Ishikawa (cell line): Measurements from ENCODE around the gene ATP1A1.

Experiments used
- CEBPB ChIP-seq: IDR thresholded peaks from 2 replicates; pipeline ENCODE4 v1.6.1; 2012
- CREB1 ChIP-seq: IDR thresholded peaks from 2 replicates; pipeline ENCODE4 v1.6.1; 2012; ENCODE audit warnings: low read depth
- EGR1 ChIP-seq: IDR thresholded peaks from 2 replicates; pipeline ENCODE4 v1.6.1; 2012
- EP300 ChIP-seq: IDR thresholded peaks from 2 replicates; pipeline ENCODE4 v1.6.1; 2012; ENCODE audit warnings: borderline replicate concordance
- FOXM1 ChIP-seq: IDR thresholded peaks from 2 replicates; pipeline ENCODE4 v1.6.1; 2012; ENCODE audit warnings: low read depth, borderline replicate concordance
- MAX ChIP-seq: IDR thresholded peaks from 2 replicates; pipeline ENCODE4 v1.6.1; 2012
- NFIC ChIP-seq: IDR thresholded peaks from 2 replicates; pipeline ENCODE4 v1.6.1; 2012
- RAD21 ChIP-seq: IDR thresholded peaks from 2 replicates; pipeline ENCODE4 v1.6.1; 2012; ENCODE audit warnings: low read depth
- REST ChIP-seq: IDR thresholded peaks from 2 replicates; pipeline ENCODE4 v1.6.1; 2012; ENCODE audit warnings: low read depth, mild to moderate bottlenecking
- TAF1 ChIP-seq: IDR thresholded peaks from 2 replicates; pipeline ENCODE4 v1.6.1; 2012; ENCODE audit warnings: low read depth, mild to moderate bottlenecking
- TCF12 ChIP-seq: IDR thresholded peaks from 2 replicates; pipeline ENCODE4 v1.6.1; 2012; ENCODE audit warnings: low read depth
- TEAD4 ChIP-seq: IDR thresholded peaks from 2 replicates; pipeline ENCODE4 v1.6.1; 2012
- USF1 ChIP-seq: IDR thresholded peaks from 2 replicates; pipeline ENCODE4 v1.6.1; 2012
- YY1 ChIP-seq: IDR thresholded peaks from 2 replicates; pipeline ENCODE4 v1.6.1; 2012; ENCODE audit warnings: low read depth
- ZBTB7A ChIP-seq: IDR thresholded peaks from 2 replicates; pipeline ENCODE4 v1.6.1; 2012; ENCODE audit warnings: low read depth

Gene ATP1A1

GRCh38 chr1:116402333-116402732 lies 29.3 kb downstream of the ATP1A1 start:
- TF ChIP-seq TAF1, result no peak
- no peak for TF ChIP-seq CEBPB
- TF ChIP-seq YY1, result no peak
- no peak for TF ChIP-seq CREB1
- TF ChIP-seq MAX, result no peak
- TF ChIP-seq NFIC, result no peak
- TF ChIP-seq RAD21, result no peak
- TF ChIP-seq TCF12, result no peak
- no peak for TF ChIP-seq ZBTB7A

- TF ChIP-seq EGR1 (no peak), YY1 (no peak), TAF1 (no peak), FOXM1 (no peak), NFIC (no peak), EP300 (no peak), CREB1 (no peak), ZBTB7A (no peak), USF1 (no peak), TEAD4 (no peak), RAD21 (no peak), MAX (no peak), REST (no peak), CEBPB (no peak), TCF12 (no peak)
These were observed 30.6 kb downstream of the ATP1A1 start for GRCh38 chr1:116403496-116404136.

- TF ChIP-seq EGR1, result no peak
These were observed 31.7 kb downstream of the ATP1A1 start for GRCh38 chr1:116404699-116405098.

- TF ChIP-seq EP300, result no peak
- TF ChIP-seq RAD21, result no peak
- no peak for TF ChIP-seq EGR1
- TF ChIP-seq TEAD4, result no peak
- no peak for TF ChIP-seq ZBTB7A
- TF ChIP-seq TCF12, result no peak
- TF ChIP-seq NFIC, result no peak
- TF ChIP-seq REST, result no peak
- no peak for TF ChIP-seq MAX
- no peak for TF ChIP-seq CEBPB
- TF ChIP-seq YY1, result no peak
- no peak for TF ChIP-seq TAF1
- no peak for TF ChIP-seq USF1
- TF ChIP-seq CREB1, result no peak
- no peak for TF ChIP-seq FOXM1
These were observed 32.4 kb downstream of the ATP1A1 start for GRCh38 chr1:116405241-116406135.

GRCh38 chr1:116407033-116407432 lies 34.0 kb downstream of the ATP1A1 start:
- TF ChIP-seq EGR1, result no peak
- TF ChIP-seq RAD21, result no peak
- no peak for TF ChIP-seq USF1
- TF ChIP-seq TAF1, result no peak
- TF ChIP-seq CREB1, result no peak
- TF ChIP-seq MAX, result no peak
- no peak for TF ChIP-seq YY1
- TF ChIP-seq EP300, result no peak
- no peak for TF ChIP-seq CEBPB
- TF ChIP-seq TEAD4, result no peak
- TF ChIP-seq REST, result no peak
- no peak for TF ChIP-seq NFIC
- TF ChIP-seq TCF12, result no peak
- no peak for TF ChIP-seq ZBTB7A
- no peak for TF ChIP-seq FOXM1
